GM19452 (cell line): ENCODE measurements around the gene POU6F1.
"Not testable (repeated sequence)": the region's sequence is repeated elsewhere in the genome, so short reads cannot be mapped to it uniquely, and the experiment has no call there.

Experiments used
- ATAC-seq: cut with Tn5 transposase; IDR thresholded peaks from one replicate; pipeline ENCODE4 v1.9.1; 2021; ENCODE audit not compliant: unreplicated experiment

POU6F1 gene

GRCh38 chr12:51227962-51228361, 10.1 kb upstream of the POU6F1 start:
- no peak for ATAC-seq

DNA sequence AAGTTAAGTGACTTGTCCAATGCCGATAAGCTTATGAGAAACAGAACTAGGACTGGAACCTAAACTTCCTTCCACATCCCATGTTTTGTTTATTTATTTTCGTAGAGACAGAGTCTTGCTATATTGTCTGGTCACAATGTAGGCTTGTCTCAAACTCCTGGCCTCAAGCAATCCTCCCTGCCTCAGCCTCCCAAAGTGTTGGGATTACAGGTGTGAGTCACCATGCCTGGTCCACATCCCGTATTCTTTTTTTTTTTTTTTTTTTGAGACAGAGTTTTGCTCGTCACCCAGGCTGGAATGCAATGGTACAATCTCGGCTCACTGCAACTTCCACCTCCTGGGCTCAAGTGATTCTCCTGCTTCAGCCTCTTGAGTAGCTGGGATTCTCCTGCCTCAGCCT, 9.2 kb upstream of the POU6F1 start:
- ATAC-seq = not testable (repeated sequence)

DNA sequence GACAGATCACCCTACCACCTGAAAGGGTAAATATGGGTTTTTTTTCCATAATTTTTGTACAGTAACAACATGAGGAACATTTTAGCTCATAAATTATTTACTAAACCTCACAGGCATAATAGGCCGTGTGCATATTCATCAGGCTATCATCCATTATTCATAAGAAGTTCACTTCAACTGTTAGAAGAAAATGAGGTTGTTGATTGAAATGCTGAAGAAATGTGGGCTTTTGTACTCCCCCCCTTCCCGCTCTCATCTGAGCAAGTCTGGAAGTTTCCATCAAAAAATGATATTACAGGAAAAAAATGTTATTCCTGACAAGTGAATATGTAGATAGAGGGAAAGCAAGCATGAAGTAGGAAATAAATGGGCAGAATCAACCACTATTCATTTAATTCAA, 7.9 kb upstream of the POU6F1 start:
- ATAC-seq = no peak

GRCh38 chr12:51225234-51225633, 7.4 kb upstream of the POU6F1 start:
- ATAC-seq = no peak

DNA sequence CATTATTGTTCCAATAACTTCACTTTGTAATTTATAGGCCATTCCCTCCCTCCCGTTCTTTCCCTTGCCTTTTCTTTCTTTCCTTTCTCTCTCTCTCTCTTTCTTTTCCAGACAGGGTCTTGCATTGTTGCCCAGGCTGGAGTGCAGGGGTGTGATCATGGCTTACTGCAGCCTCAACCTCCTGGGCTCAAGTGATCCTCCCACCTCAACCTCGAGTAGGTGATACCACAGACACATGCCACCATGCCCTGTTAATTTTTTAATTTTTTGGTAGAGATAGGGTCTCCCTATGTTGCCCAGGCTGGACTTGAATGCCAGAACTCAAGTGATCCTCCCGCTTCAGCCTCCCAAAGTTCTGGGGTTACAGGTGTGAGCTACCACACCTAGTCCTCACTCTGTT, 6.8 kb upstream of the POU6F1 start:
- ATAC-seq = no peak

DNA sequence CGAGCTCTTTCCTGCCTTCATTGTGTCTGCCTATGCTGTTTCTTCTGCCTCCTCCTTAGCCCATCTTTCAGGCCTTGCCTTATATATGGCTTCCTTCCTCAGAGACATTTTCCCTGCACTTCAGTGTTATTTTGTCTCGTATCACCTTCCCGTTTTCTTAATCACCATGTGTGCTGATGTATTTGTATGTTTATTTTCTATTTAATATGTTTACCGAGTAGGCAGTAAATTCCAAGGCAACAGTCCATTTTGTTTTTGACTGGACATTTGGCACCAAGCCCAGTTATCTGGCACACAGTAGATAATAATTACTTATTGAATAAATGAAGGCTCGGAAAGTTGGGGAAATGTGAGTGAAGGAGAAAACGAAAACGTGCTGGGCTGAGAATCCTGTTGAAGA, 4.6 kb upstream of the POU6F1 start:
- ATAC-seq = no peak

- ATAC-seq = not testable (repeated sequence)
These were observed 2.0 kb upstream of the POU6F1 start for GRCh38 chr12:51219857-51220256.

DNA sequence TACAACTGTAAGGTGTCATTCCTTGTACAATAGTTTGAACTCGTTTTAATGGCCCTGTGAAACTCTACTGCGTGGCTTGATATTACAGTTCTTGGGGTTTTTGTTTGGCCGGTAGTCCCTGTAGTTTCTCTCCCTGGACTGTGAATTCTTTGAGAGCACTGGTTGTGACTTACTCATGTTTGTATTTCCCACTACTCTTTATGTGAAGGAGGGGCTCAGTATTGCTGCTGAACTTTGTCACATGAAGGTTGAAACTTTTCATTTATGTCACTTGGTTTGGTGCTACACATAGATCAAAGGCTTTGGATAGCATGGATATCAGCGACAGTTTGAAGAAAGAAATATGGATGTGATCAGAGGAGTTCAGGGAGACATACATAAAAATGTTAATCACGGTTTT, 1.5 kb upstream of the POU6F1 start:
- ATAC-seq = no peak

DNA sequence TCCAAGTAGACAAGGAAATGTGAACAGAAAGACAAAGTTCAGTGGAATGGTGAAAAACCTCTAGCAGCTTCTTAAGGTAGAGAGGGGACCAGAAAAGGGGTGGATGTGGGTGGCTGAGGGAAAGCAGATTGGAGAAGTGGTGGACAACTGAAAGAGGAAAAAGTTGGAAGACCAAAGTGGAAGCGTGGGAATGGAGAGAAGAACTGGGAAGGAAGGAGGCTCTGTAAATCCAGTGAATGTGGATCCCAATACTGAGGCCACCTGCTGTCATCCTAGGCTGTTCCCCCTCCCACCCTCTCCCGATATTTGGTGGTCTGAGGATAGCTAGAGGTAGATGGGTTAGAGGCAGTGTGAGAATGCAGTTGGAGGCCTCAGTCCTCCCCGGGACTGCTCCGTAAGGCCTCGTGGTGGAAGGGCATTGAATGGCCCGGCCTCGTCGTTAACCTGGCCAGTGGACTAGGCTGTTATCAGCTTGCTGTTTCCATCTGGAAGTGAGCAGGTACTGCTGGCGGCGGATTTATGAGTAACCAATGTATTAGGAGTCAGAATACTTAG, 822 bp upstream of the POU6F1 start:
- no peak for ATAC-seq

DNA sequence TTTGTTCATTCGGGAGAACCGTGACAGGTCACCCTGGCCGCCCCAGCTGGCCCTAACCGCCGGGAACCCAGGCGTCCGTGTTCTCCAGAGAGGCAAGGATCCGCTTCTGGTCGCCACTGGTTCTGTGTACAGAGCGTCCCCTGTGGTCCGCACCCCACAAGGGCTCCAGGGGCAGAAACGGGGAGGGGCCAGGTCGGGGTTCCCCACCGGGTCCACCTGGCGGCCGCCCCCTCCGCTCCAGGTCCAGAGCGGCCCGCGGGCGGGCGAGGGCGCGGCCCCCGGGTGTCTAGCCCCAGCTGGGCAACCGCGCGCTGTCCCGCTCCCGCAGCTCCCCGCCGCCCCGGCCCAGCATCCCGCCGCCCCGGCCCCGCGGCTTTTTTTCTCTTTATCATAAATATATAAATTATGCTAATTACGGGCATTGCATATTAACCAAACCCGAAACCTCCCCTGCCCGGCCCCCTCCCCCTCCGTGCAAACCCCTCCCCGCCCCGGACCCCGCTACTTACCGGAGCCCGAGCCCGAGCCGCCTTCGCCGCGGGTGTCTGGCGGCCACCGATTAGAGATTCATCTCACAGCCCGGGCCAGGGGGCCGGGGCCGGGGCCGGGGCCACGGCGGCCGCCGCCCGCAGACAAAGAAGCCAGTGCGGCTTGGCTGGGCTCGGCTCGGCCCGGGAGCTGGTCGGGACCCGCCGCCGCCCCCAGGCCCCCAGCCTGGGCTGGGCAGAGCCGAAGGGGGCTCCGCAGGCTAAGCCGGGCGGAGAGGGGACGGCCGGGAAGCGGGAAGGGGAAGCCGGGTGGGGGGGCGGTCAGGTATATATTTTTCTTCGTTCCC, 512 bp downstream of the POU6F1 start:
- peak; percentile 26 for ATAC-seq

GRCh38 chr12:51216642-51217041, 1.2 kb downstream of the POU6F1 start:
- ATAC-seq = no peak

DNA sequence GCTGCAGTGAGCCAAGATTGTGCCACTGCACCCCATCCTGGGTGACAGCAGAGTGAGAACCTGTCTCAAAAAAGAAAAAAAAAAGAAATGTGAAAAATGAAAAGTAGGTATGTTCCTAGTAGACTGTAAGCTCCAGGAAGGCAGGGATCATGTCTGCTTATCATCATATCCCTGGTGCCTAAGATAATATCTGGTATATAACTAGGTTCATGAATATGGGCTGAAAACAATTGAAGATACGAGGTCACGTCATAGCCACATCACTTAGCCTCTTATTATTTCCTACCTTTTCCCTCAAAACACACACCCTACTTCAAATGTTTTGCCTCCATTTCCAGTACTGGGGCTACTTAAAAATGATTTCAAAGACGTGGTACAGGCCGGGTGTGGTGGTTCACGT, 3.0 kb downstream of the POU6F1 start:
- ATAC-seq = no peak

GRCh38 chr12:51210690-51211395, 7.0 kb downstream of the POU6F1 start:
- ATAC-seq = no peak

DNA sequence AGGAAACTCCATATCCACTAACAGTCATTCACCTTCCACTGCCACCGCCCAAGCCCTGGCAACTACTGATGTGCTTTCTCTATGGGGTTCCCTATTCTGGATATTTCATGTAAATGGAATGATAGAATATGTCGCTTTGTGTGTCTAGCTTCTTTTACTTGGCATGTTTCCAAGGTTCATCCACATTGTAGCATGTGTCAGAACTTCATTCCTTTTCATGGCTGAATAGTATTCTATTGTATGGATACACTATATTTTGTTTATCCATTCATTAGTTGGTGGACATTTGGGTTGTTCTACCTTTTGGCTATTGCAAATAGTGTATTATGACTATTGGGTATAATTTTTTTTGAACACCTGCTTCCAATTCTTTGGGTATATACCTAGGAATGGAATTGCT, 8.6 kb downstream of the POU6F1 start:
- no peak for ATAC-seq

DNA sequence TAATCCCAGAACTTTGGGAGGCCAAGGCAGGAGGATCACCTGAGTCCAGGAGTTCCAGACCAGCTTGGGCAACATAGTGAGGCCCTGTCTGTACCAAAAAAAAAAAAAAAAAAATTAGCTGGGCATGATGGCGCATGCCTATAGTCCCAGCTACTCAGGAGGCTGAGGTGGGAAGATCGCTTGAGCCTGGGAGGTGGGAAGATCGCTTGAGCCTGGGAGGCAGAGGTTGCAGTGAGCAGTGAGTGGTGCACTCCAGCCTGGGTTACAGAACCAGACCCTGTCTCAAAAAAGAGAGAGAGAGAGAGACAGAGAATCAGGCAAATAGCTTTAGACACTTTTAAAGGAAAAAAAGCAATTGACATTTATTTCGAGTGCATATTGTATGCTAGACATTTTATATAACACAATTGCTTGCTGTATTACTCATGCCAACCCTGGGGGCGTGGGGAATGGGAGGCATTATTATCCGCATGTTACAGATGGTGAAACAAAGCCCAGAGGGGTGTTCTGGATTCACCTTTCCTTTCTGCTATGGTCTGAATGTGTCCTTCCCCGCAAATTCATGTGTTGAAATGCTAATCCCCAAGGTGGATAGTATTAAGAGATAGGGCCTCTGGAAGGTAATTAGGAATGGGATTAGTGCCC, 9.7 kb downstream of the POU6F1 start:
- ATAC-seq = no peak

- ATAC-seq = no peak
These were observed 12.5 kb downstream of the POU6F1 start for GRCh38 chr12:51205350-51205749.

- ATAC-seq = no peak
These were observed 15.1 kb downstream of the POU6F1 start for GRCh38 chr12:51202718-51203117.

GRCh38 chr12:51200806-51201205, 17.1 kb downstream of the POU6F1 start:
- no peak for ATAC-seq

DNA sequence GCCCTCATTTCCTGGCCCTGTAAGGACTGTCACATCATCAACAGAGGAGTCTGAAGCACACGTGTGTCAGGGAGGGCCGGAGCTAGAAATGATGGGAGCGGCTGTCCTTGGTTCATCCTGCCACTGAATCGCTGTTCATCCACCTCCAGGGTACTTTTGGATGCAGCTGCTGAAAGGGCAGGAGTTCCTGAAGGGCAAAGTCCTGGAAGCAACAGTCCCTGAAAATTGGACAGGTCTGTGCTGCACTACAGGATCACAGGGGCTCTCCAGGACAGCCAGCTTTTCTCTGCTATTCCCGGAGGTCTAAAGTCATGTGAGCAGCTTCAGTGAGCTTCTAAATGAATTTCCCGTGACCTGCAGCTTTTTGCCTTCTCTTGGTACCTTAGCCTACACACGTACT, 17.7 kb downstream of the POU6F1 start:
- ATAC-seq = no peak

DNA sequence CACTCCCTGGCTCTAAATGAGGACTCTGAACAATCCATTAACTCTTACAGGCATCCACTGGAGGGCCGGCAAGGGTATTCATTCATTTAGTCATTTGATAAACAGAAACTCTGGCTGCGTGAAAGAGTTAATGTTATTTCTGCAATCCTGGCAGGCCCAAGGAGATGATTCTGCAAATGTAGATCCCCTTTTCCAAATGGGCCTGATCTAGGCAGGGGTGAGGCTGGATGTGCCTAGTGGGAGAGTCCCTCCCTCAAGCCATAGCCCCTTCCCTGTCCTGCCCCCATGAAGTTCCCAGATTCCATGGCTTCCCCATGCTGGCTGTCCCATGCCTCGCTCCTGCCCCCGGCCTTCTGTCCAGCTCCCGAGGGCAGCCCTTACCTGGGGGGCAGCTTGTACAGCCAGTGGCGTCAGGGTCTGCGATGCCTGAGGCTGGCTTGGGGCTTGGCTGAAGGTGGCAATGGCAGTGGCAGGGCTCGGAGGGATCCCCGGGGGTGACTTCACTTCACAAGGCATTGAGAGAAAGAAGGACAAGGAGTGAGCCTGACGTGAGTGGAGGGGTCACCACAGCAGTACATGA, 18.4 kb downstream of the POU6F1 start:
- no peak for ATAC-seq
